M059J (cell line): ENCODE measurements around the gene NT5C3A. TPM values are rescaled to one million over a fixed set of nuclear protein-coding genes. Genes with fewer than 3 reads are reported as not detected.

Experiments
- DNase-seq: peaks from one replicate; pipeline ENCODE4 v3.0.0-alpha.2; 2012; ENCODE audit warnings: low read depth
- total RNA-seq: library from RNA; depleted of rRNA; stranded (reverse); fragments of >200 nt; shearing (Covaris generic); gene quantifications from 2 replicates; pipeline ENCODE4 v1.2.3, GENCODE V29; 2014

The NT5C3A gene
- total RNA-seq, 1 experiment from 2014 or later: 43.7 TPM

- peak; percentile 52 for DNase-seq
These were observed 13.4 kb upstream of the NT5C3A start for GRCh38 chr7:33075818-33076518.

- DNase-seq: no peak
These were observed 10.7 kb upstream of the NT5C3A start for GRCh38 chr7:33073243-33073642.

DNA sequence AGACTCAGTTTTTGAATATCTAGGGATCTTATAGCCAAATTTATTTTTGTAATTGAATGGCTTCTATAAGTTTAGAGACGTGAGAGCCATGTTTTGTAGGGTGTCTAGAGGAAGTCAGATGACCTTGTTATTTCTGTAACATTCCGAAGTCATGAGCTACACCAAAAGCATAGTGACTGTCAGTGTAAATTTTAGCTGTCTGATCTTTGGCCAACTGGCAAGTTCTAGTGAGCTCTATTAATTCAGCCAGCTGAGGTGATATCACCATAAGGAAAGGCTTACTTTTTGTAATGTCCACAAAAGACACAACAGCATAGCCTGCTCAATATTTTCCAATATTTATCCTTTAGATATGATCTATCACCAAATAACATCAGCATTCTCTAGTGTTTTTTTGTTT, 9.9 kb upstream of the NT5C3A start:
- peak; percentile 85 for DNase-seq

- no peak for DNase-seq
These were observed 8.3 kb upstream of the NT5C3A start for GRCh38 chr7:33070831-33071230.

- DNase-seq: no peak
These were observed 7.7 kb upstream of the NT5C3A start for GRCh38 chr7:33070277-33070676.

DNA sequence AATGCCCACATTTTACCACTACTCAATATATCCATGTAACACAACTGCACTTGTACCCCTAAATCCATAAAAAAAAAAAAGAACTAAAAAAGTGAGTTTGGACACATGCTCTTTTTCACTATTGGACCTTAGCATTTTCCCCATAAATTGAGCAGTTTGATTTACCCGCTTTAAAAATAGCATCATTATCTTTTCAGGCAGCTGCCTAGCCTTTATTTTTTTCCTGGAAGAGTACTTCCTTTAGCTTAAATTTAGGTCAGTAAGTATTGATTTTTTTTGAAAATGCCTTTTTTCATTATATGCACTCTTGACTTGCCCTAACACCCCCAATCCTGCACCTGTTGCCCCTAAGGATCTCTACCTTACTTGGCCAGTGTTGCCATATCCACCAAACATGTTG, 5.3 kb upstream of the NT5C3A start:
- no peak for DNase-seq

DNA sequence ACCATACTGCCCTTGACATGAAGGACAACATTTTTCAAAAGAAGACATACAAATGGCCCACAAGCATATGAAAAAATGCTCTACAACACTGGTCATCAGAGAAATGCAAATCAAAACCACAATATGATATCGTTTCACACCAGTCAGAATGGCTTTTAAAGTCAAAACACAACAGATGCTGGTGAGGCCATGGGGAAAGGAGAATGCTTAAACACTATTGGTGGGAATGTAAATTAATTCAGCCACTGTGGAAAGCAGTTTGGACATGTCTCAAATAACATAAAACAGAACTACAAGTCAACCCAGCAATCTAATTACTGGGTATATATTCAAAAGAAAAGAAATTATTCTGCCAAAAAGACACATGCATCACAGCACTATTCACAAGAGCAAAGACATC, 4.2 kb upstream of the NT5C3A start:
- no peak for DNase-seq

DNA sequence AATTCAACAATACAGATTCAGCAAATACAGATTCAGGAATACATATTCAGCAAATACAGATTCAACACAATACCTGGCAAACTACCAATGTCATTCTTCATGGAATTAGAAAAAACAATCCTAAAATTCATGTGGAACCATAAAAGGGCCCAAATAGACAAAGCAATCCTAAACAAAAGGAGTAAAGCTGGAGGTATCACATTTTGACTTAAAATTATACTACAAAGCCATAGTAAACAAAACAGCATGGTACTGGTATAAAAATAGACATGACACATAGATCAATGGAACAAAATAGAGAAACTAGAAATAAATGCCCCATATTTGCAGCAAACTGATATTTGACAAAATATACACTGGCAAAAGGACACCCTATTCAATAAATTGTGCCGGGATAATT, 3.4 kb upstream of the NT5C3A start:
- DNase-seq: no peak

DNA sequence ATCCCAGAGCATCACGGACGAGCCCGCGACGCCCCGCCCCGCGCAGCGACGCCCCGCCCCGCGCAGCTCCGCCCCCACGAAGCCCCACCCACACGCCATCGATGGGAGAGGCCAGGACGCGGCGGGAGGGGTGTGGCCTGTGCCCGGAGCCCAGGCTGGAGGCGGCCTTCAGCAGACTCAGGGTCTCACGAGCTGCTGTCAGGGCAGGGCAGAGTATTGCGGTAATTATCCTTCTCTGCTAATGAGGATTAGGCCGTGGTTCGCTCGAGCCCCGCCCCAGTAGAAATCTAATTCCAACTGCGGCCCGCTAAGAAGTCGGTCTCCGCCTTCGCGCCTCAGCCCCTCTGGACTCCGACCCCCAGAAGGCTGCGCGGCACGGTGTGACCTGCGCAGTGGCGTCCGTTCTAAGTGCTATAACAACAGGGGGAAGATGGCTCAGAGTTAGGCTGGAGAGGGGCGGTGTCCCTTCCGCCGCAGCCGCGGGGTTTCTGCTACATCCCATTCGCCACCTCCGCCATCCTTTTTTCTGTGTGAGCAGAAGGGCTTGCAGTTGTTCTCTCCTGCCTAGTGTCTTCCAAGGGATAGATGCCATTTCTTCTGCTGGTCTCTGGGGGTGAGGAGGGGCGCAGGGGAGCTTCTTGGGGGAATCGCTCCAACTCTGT, 337 bp upstream of the NT5C3A start:
- DNase-seq: peak; percentile 96

DNA sequence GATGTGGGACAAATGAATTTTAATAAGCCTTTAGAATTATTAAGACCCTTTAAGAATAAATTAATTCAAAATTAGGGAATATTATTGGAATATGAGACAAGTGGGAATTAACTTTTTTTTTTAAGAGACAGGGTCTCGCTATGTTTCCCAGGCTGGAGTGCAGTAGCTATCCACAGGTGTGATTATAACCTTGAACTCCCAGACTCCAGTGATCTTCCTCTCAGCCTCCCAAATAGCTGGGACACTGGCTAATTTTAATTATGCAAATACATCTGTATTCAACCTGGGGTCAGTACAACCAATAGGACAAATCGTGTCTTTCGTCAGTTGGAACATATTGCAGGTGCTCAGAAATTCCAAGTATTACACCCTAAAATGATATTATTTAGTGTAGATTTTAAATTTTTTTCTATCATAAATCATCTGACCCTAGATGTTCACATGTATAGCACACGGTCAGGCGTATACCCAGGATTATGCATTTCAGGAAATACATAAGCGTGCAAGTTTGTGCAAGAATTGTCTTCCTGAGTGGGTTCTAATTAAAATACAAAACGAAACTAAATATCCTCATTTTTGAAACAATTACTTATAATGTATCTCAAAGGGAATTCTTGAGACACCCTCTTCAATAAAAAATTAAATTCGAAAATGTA, 1.2 kb downstream of the NT5C3A start:
- DNase-seq: no peak

- DNase-seq: no peak
These were observed 2.9 kb downstream of the NT5C3A start for GRCh38 chr7:33059635-33060034.

GRCh38 chr7:33055158-33055557, 7.4 kb downstream of the NT5C3A start:
- no peak for DNase-seq

DNA sequence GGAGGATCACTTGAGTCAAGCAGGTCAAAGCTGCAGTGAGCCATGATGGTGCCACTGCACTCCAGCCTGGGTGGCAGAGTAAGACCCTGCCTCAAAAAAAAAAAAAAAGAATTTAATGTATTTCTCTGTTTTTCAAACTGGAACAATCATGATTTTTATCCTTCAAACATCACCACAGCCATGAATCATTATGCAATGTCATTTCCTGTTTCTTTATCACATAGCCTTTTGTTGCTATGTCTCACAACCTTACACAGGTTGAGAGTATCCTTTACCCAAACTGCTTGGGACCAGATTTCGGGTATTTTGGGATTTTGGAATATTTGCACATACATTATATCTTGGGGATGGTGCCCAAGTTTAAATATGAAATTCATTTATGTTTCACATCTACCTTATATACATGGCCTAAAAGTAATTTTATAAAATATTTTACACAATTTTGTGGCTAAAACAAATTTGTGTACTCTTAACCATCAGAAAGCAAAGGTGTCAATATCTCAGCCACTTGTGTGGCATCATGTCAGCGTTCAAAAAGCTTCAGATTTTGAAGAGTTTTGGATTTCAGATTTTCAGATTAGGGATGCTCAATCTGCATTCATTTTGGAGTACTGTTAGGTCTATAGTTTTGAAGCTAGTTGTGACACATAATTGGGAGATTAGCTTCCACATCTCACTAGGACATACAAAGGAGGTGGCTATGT, 8.2 kb downstream of the NT5C3A start:
- DNase-seq: peak; percentile 65

GRCh38 chr7:33053721-33054120, 8.9 kb downstream of the NT5C3A start:
- DNase-seq: no peak

- peak; percentile 54 for DNase-seq
These were observed 11.8 kb downstream of the NT5C3A start for GRCh38 chr7:33050535-33051318.

- DNase-seq: no peak
These were observed 13.9 kb downstream of the NT5C3A start for GRCh38 chr7:33048704-33049103.

DNA sequence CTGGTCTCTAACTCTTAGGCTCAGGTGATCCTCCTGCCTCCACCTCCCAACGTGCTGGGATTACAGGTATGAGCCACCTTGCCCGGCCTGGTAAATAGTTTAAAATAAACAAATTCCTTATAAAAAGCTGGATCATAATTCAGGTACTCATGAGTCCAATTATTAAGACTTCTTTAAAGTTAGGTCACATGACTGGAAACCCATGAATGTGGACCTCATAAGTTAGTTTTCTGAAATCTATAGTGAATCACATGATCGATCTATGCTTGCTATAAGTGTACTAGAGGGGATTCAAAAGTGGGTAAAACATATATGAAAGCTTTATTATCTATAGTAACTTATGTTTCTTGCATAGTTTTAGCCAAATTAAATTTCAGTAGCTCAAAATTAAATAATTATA, 14.3 kb downstream of the NT5C3A start:
- DNase-seq: no peak

GRCh38 chr7:33044986-33045385, 17.6 kb downstream of the NT5C3A start:
- no peak for DNase-seq

DNA sequence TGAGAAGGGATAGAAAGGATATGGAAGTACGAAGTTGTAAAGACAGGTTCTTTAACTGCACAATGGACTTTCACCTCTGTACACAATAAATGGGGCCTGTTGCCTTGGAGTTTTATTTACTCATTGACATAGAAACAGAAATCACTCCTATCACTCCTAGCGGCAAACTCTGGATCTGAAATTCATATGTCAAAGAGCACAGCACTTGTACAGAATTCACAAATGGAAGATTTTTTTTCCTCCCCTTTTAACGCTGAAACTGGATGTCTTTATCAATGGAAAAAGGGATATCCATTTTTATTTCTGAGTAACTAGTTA, 18.2 kb downstream of the NT5C3A start:
- DNase-seq: no peak

GRCh38 chr7:33043501-33044400, 18.8 kb downstream of the NT5C3A start:
- no peak for DNase-seq
